GM12878 (cell line): ENCODE measurements around the gene HMHB1. TPM values are rescaled to one million over a fixed set of nuclear protein-coding genes. Genes with fewer than 3 reads are reported as not detected.

Experiments used
- ATAC-seq: fragments of 200-7000 bp; cut with Tn5 transposase; 3 replicates; pipeline ENCODE4 v1.9.1; 2020; ENCODE audit warnings: mild to moderate bottlenecking, moderate library complexity
- BruUV-seq: library from RNA; stranded (reverse); fragments of 400-500 nt; replicated peaks from 2 replicates; lab custom pipeline; 2021; lab: Mats Ljungman, UMichigan
- CTCF ChIA-PET: fragments of 300-600 bp; sonication (Branson Sonifier 250); formaldehyde crosslinking; extraction: SDS; loops from one replicate; lab custom pipeline; 2021; ENCODE audit warnings: inconsistent platforms; lab: Yijun Ruan, JAX
- POLR2A ChIA-PET: fragments of 350-600 bp; formaldehyde crosslinking; extraction: SDS; loops from one replicate; lab custom pipeline; 2021; ENCODE audit warnings: inconsistent platforms; lab: Charles Lee
- RAD21 ChIA-PET: fragments of 300-600 bp; sonication (Branson Sonifier 250); formaldehyde crosslinking; loops from one replicate; lab custom pipeline; 2023; ENCODE audit warnings: antibody characterized with exemption; ENCODE audit not compliant: unreplicated experiment; lab: Charles Lee
- SMC1A ChIA-PET: fragments of 300-600 bp; sonication (Branson Sonifier 250); formaldehyde crosslinking; loops from one replicate; lab custom pipeline; 2023; ENCODE audit not compliant: unreplicated experiment, uncharacterized antibody; lab: Charles Lee
- DNase-seq: peaks from one replicate; pipeline ENCODE4 v3.0.0-alpha.2; 2011; ENCODE audit warnings: low read depth, low spot score
- FAIRE-seq: peaks from 3 replicates; lab custom pipeline; 2011; peaks lifted over from hg19 to GRCh38; lab: Jason Lieb, UNC
- H2AFZ ChIP-seq: 2 replicates; pipeline ENCODE4 v1.6.0; 2011; ENCODE audit warnings: low read depth, low read length, control low read depth; ENCODE audit not compliant: control insufficient read depth
- H3K27ac ChIP-seq: 2 replicates; pipeline ENCODE4 v1.5.1; 2011; ENCODE audit warnings: control low read depth; ENCODE audit not compliant: control insufficient read depth, insufficient read depth
- H3K27me3 ChIP-seq, 2 experiments: replicated peaks in 1 of 2; 2 replicates each; pipeline versions ENCODE4 v1.6.0 to v1.6.1; 2011; ENCODE audit warnings: low read length in 1 of 2; ENCODE audit not compliant: control insufficient read depth in 2 of 2, insufficient read depth in 2 of 2
- H3K36me3 ChIP-seq, 2 experiments: 2 replicates each; pipeline ENCODE4 v1.5.1; 2011; ENCODE audit warnings: low read length in 1 of 2; ENCODE audit not compliant: control insufficient read depth in 2 of 2, insufficient read depth in 2 of 2
- H3K4me1 ChIP-seq: 2 replicates; pipeline ENCODE4 v1.6.1; 2011; ENCODE audit warnings: mild to moderate bottlenecking, low read length, moderate library complexity, mixed read lengths; ENCODE audit not compliant: control insufficient read depth, insufficient read depth
- H3K4me2 ChIP-seq: 2 replicates; pipeline ENCODE4 v1.6.0; 2011; ENCODE audit warnings: control low read depth; ENCODE audit not compliant: control insufficient read depth, insufficient read depth
- H3K4me3 ChIP-seq: fragments of 200-600 bp; sonication (generic); 2 replicates; pipeline ENCODE4 v1.5.1; 2016
- H3K79me2 ChIP-seq: 2 replicates; pipeline ENCODE4 v1.6.0; 2011; ENCODE audit warnings: low read length; ENCODE audit not compliant: control insufficient read depth, insufficient read depth
- H3K9ac ChIP-seq: 2 replicates; pipeline ENCODE4 v1.8.0; 2011; ENCODE audit warnings: low read length, control low read depth, mixed read lengths; ENCODE audit not compliant: control insufficient read depth, insufficient read depth
- H3K9me3 ChIP-seq: replicated peaks from 3 replicates; pipeline ENCODE4 v1.5.1; 2011; ENCODE audit warnings: mild to moderate bottlenecking, low read length; ENCODE audit not compliant: control insufficient read depth, insufficient read depth
- H4K20me1 ChIP-seq: 2 replicates; pipeline ENCODE4 v1.6.0; 2011; ENCODE audit not compliant: control insufficient read depth, insufficient read depth
- ASH2L ChIP-seq: fragments of 300-600, 200-600 bp; sonication (generic); IDR thresholded peaks from 2 replicates; pipeline ENCODE4 v1.6.1; 2017; ENCODE audit warnings: low read depth, mild to moderate bottlenecking, borderline replicate concordance
- LARP7 ChIP-seq: fragments of 450-650 bp; IDR thresholded peaks from 2 replicates; pipeline ENCODE4 v1.6.1; 2017; ENCODE audit warnings: mild to moderate bottlenecking
- SP1 ChIP-seq: IDR thresholded peaks from one replicate; pipeline ENCODE4 v1.6.1; 2011; ENCODE audit warnings: low read depth, low read length
- ZBED1 ChIP-seq: IDR thresholded peaks from 2 replicates; pipeline ENCODE4 v1.6.1; 2016; ENCODE audit warnings: borderline replicate concordance
- WGBS: methylation state at CpG from one replicate; pipeline ENCODE4 v1.1.6; 2016; ENCODE audit warnings: low lambda C conversion rate; ENCODE audit not compliant: insufficient replicate concordance, insufficient coverage; ENCODE audit errors: missing lambda C conversion rate; 5-methylcytosine and 5-hydroxymethylcytosine counted together
- in situ Hi-C: fragments of 300-500 bp; cut with MboI; formaldehyde crosslinking; loops from 9 replicates; pipeline ENCODE4 v1.14.3; 2018; ENCODE audit warnings: mixed read lengths
- intact Hi-C: fragments of 100-400 bp; cut with micrococcal nuclease; formaldehyde crosslinking; loops from one replicate; pipeline ENCODE4 v1.14.2; 2022; ENCODE audit not compliant: unreplicated experiment
- polyA plus RNA-seq, 11 experiments: library from polyadenylated mRNA; depleted of rRNA in 4 of 11; unstranded in 6 of 11; stranded (reverse) in 5 of 11; fragments of >200 nt; fragmentation: Nextera tagmentation in 4 of 11; fragmentation: Illumina TruSeq in 1 of 11; extraction: Ambion mirVana in 4 of 11; extraction: Trizol in 1 of 11; gene quantifications; 1 replicate in 1 of 11; 2 replicates in 10 of 11; pipeline versions ENCODE4 v1.2.1 to v1.2.3, GENCODE V29; 2011 to 2016; ENCODE audit warnings: inconsistent platforms in 2 of 11, missing spikeins in 2 of 11, low read depth in 1 of 11
- total RNA-seq, 4 experiments: library from RNA; depleted of rRNA in 3 of 4; stranded (reverse); fragments of >200 nt in 3 of 4; fragmentation: Illumina TruSeq in 1 of 4; extraction: Trizol in 1 of 4; gene quantifications; 2 replicates each; pipeline versions ENCODE4 v1.2.1 to v1.2.3, GENCODE V29; 2013 to 2021
- TF ChIP-seq, protein P1 (sequence below): fragments of 450-650 bp; IDR thresholded peaks from 2 replicates; pipeline ENCODE4 v1.6.1; 2014; ENCODE audit warnings: mild to moderate bottlenecking
- TF ChIP-seq, protein P2 (sequence below): fragments of 450-650 bp; IDR thresholded peaks from 2 replicates; pipeline ENCODE4 v1.6.1; 2017; ENCODE audit warnings: borderline replicate concordance
- TF ChIP-seq, protein P3 (sequence below): IDR thresholded peaks from 2 replicates; pipeline ENCODE4 v1.6.1; 2012; ENCODE audit warnings: low read depth, low read length, improper control_type of control experiment

The HMHB1 gene
- total and polyA plus RNA-seq, 10 of the 15 experiments (the other 5 are each of a cell fraction or from before 2014, with no cell fraction given): 0.45 to 20.3 (median 4.6) TPM

DNA sequence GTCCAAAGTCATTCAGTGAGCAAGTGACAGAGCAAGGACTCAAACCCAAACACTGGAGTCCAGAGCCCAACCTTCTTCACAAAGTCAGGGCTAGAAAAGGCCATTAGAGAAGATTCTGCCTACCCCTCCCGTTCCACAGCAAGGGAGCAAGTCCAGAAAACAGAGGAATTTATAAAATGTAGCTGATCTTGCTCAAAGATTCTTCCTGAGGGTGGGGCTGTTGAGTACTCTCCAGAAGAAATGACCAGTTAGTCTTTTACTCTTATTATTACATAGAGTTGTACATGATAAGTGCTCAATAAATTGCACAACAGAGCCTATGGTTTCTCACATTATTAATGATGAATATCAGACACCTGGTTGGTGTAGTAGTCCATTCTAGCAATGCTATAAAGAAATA, 39.3 kb upstream of the HMHB1 start:
- RAD21 ChIA-PET: no interaction called here
- POLR2A ChIA-PET: no interaction called here
- no peak for FAIRE-seq
- 43% methylated on average over 1 of the region's 1 CpG for WGBS
- DNase-seq: no peak
- SMC1A ChIA-PET: interaction anchor here (1.2 to 1.8 kb wide), 3 partner anchors 11 to 15 kb away, joined by 3 to 5 read pairs (median 5); no protein-coding TSS in a partner anchor
- Histone ChIP-seq H3K4me3 (no peak overlapping the region), H2AFZ (no peak overlapping the region), H3K27me3 (no peaks in the 10 kb centered on the region)
- CTCF ChIA-PET: no interaction called here
- BruUV-seq: no TSS peak
- TF ChIP-seq, protein P1, sequence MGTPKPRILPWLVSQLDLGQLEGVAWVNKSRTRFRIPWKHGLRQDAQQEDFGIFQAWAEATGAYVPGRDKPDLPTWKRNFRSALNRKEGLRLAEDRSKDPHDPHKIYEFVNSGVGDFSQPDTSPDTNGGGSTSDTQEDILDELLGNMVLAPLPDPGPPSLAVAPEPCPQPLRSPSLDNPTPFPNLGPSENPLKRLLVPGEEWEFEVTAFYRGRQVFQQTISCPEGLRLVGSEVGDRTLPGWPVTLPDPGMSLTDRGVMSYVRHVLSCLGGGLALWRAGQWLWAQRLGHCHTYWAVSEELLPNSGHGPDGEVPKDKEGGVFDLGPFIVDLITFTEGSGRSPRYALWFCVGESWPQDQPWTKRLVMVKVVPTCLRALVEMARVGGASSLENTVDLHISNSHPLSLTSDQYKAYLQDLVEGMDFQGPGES: no peak
- TF ChIP-seq SP1 (no peak), ZBED1 (no peak), LARP7 (no peak), ASH2L (no peak)
- TF ChIP-seq, protein P2, sequence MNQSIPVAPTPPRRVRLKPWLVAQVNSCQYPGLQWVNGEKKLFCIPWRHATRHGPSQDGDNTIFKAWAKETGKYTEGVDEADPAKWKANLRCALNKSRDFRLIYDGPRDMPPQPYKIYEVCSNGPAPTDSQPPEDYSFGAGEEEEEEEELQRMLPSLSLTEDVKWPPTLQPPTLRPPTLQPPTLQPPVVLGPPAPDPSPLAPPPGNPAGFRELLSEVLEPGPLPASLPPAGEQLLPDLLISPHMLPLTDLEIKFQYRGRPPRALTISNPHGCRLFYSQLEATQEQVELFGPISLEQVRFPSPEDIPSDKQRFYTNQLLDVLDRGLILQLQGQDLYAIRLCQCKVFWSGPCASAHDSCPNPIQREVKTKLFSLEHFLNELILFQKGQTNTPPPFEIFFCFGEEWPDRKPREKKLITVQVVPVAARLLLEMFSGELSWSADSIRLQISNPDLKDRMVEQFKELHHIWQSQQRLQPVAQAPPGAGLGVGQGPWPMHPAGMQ: no peak
- TF ChIP-seq, protein P3, sequence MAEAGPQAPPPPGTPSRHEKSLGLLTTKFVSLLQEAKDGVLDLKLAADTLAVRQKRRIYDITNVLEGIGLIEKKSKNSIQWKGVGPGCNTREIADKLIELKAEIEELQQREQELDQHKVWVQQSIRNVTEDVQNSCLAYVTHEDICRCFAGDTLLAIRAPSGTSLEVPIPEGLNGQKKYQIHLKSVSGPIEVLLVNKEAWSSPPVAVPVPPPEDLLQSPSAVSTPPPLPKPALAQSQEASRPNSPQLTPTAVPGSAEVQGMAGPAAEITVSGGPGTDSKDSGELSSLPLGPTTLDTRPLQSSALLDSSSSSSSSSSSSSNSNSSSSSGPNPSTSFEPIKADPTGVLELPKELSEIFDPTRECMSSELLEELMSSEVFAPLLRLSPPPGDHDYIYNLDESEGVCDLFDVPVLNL: no peak
- TF ChIP-seq, all 136 proteins: peak for 0
- intact Hi-C loops (no loop called here), in situ Hi-C loops (no loop called here)
- Histone ChIP-seq H3K27ac (no peak overlapping the region), H4K20me1 (no peaks in the 10 kb centered on the region), H3K36me3 (no peaks in the 10 kb centered on the region), H3K4me1 (no peaks in the 10 kb centered on the region), H3K9ac (no peak overlapping the region), H3K4me2 (no peak overlapping the region), H3K79me2 (no peaks in the 10 kb centered on the region), H3K9me3 (no peaks in the 10 kb centered on the region; the same call in 2 of the 3 replicates)
- no peak for ATAC-seq
